ENCODE results near the gene PIEZO2. TPM values are rescaled to one million over a fixed set of nuclear protein-coding genes. Genes with fewer than 3 reads are reported as not detected.

The PIEZO2 gene
- total and polyA plus RNA-seq, 2 of the 8 experiments (the other 6 are each of a cell fraction or from before 2014, with no cell fraction given): 4.7 to 16.5 TPM

- Histone ChIP-seq H3K79me2 (ENCODE audit: control insufficient read depth in 1 of 2, insufficient read depth in 2 of 2, low read length in 2 of 2) (no peaks in the 10 kb centered on the region), H3K18ac (ENCODE audit: extremely low read depth, low read length) (no peak overlapping the region), H3K4me3 (ENCODE audit: extremely low read depth in 1 of 4, insufficient read depth in 2 of 4, low read depth in 3 of 4, low read length in 4 of 4) (no peak overlapping the region), H2BK15ac (ENCODE audit: low read length) (no peak overlapping the region), H3K14ac (ENCODE audit: insufficient read length) (no peak overlapping the region), H3K27me3 (replicated peaks in 1 of 4; ENCODE audit: control insufficient read depth in 3 of 4, extremely low read depth in 1 of 4, insufficient read depth in 3 of 4, low read length in 3 of 4) (no peaks in the 10 kb centered on the region), H2AK5ac (ENCODE audit: low read depth, low read length) (no peak overlapping the region), H4K91ac (replicated peaks; ENCODE audit: insufficient read length, low read length) (no peak overlapping the region), H3K23me2 (ENCODE audit: low read depth, low read length) (no peaks in the 10 kb centered on the region; the same call in 1 of the 2 replicates), H3K4ac (replicated peaks; ENCODE audit: insufficient read length, low read depth, low read length) (no peak overlapping the region), H4K8ac (ENCODE audit: extremely low read depth, insufficient read depth, low read length) (no peak overlapping the region), H3K9me3 (ENCODE audit: insufficient read depth in 2 of 2, low read depth in 1 of 2, low read length in 1 of 2) (no peaks in the 10 kb centered on the region), H2AFZ (ENCODE audit: low read length) (no peak overlapping the region), H4K20me1 (replicated peaks in 1 of 2; ENCODE audit: control insufficient read depth in 1 of 2, insufficient read depth in 2 of 2, low read length in 2 of 2) (no peaks in the 10 kb centered on the region), H2BK20ac (ENCODE audit: low read length) (no peak overlapping the region), H3K36me3 (ENCODE audit: control insufficient read depth in 2 of 4, insufficient read depth in 4 of 4, low read length in 3 of 4) (no peaks in the 10 kb centered on the region), H4K5ac (ENCODE audit: insufficient read length, low read depth, low read length) (no peak overlapping the region), H3K79me1 (ENCODE audit: low read depth, low read length) (no peaks in the 10 kb centered on the region), H3K27ac (ENCODE audit: low read depth, low read length) (no peak overlapping the region), H2BK5ac (ENCODE audit: low read depth, low read length) (no peak overlapping the region), H3K4me1 (replicated peaks in 1 of 4; ENCODE audit: control insufficient read depth in 3 of 4, insufficient read depth in 4 of 4, low read length in 3 of 4) (no peaks in the 10 kb centered on the region), H3K4me2 (ENCODE audit: insufficient read depth in 1 of 2, low read depth in 2 of 2, low read length in 2 of 2) (no peak overlapping the region), H2BK120ac (replicated peaks; ENCODE audit: low read depth, low read length) (no peak overlapping the region), H3K56ac (replicated peaks; ENCODE audit: insufficient read length, low read depth, low read length) (no peak overlapping the region), H2BK12ac (ENCODE audit: low read depth, low read length) (no peak overlapping the region), H3K9ac (replicated peaks in 1 of 4; ENCODE audit: extremely low read depth in 1 of 4, low read depth in 3 of 4, low read length in 3 of 4) (no peak overlapping the region), H3K23ac (ENCODE audit: insufficient read length) (no peak overlapping the region)
- DNase-seq (ENCODE audit: low read depth in 1 of 2, low spot score in 2 of 2) (no peak), FAIRE-seq (no peak)
- TF ChIP-seq, protein P1, sequence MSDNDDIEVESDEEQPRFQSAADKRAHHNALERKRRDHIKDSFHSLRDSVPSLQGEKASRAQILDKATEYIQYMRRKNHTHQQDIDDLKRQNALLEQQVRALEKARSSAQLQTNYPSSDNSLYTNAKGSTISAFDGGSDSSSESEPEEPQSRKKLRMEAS (IDR thresholded peaks at IDR 0.05): no peak
- TF ChIP-seq NANOG (IDR thresholded peaks at IDR 0.05; ENCODE audit: insufficient read depth, low read depth, low read length, poor library complexity, severe bottlenecking) (no peak), RBBP5 (IDR thresholded peaks at IDR 0.05; ENCODE audit: borderline replicate concordance, low read depth, low read length) (no peak), CREB1 (IDR thresholded peaks at IDR 0.05) (no peak), ATF3 (IDR thresholded peaks at IDR 0.05; ENCODE audit: insufficient read depth, low read depth, low read length) (no peak), RNF2 (IDR thresholded peaks at IDR 0.05; ENCODE audit: borderline replicate concordance, low read depth, low read length, missing control alignments, poor library complexity, severe bottlenecking) (no peak), POLR2A (IDR thresholded peaks at IDR 0.05; ENCODE audit: control extremely low read depth in 1 of 2, low read depth in 2 of 2, low read length in 2 of 2) (no peak), CTCF (IDR thresholded peaks at IDR 0.05; ENCODE audit: control extremely low read depth in 1 of 3, insufficient read depth in 1 of 3, low read depth in 1 of 3, low read length in 3 of 3) (no peak)
- ChIA-PET POLR2A (ENCODE audit: partially characterized antibody) (no interaction called here), CTCF (ENCODE audit: partially characterized antibody) (no interaction called here)
- WGBS, 2 experiments (ENCODE audit: extremely low coverage in 1 of 2, insufficient coverage in 1 of 2, insufficient read length in 1 of 2, insufficient replicate concordance in 2 of 2, low coverage in 1 of 2, low lambda C conversion rate in 2 of 2, missing lambda C conversion rate in 1 of 2): 91% methylated on average over 2 of the region's 3 CpGs; no CpG with 5 or more reads in 1 of the 2 experiments
These were observed 252.5 kb downstream of the PIEZO2 start for GRCh38 chr18:10896851-10897250.
